ENCODE measurements around the gene BRINP3.

DNA sequence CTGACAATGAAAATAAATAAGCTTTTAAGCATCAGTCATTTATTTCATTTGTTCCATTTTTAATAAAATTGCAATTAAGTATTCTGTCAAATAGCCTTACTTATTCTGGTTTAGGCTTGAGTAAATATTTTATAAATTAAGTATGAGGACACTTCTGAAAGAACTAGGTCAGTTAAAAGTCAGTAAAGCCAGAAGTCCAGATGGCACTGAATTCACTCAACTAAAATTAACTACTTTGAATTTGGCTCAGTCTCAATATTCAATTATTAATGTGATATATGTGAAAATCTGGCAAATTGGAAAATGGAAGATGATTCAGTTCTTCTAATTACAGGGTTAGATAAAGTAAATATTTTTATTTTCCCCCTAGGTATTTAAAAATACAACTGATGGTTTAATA lies 174.2 kb downstream of the BRINP3 start:
- TF ChIP-seq EP300 (conservative IDR thresholded peaks at IDR 0.05; ENCODE audit: poor library complexity, severe bottlenecking) (no peak), POLR2AphosphoS5 (IDR thresholded peaks at IDR 0.05) (no peak)
